Thymus (tissue), 14 donors: ENCODE data around the gene RAB35. TPM values are rescaled to one million over a fixed set of nuclear protein-coding genes. Genes with fewer than 3 reads are reported as not detected.

ENCODE experiments used
- DNase-seq, 9 donors: peaks; one replicate each; pipeline ENCODE4 v3.0.0-alpha.2; 2013; ENCODE audit warnings: low spot score in 9 of 9, low read depth in 6 of 9, missing footprints in 1 of 9
- H3K27ac ChIP-seq, 2 donors: one replicate each; pipeline ENCODE4 v1.5.1; 2013; ENCODE audit warnings: control low read depth in 1 of 2, low read depth in 1 of 2, low read length in 1 of 2, mild to moderate bottlenecking in 1 of 2, moderate library complexity in 1 of 2
- H3K27me3 ChIP-seq, 2 donors: one replicate each; pipeline ENCODE4 v1.5.1; 2013; ENCODE audit warnings: low read length in 1 of 2; ENCODE audit not compliant: control insufficient read depth in 2 of 2, insufficient read depth in 1 of 2
- H3K36me3 ChIP-seq, 2 donors: one replicate each; pipeline ENCODE4 v1.5.1; 2013; ENCODE audit warnings: low read length in 1 of 2, mild to moderate bottlenecking in 1 of 2, moderate library complexity in 1 of 2; ENCODE audit not compliant: control insufficient read depth in 2 of 2, insufficient read depth in 2 of 2
- H3K4me1 ChIP-seq, 2 donors: one replicate each; pipeline ENCODE4 v1.5.1; 2013; ENCODE audit warnings: low read length in 2 of 2; ENCODE audit not compliant: control insufficient read depth in 2 of 2, insufficient read depth in 2 of 2
- H3K4me3 ChIP-seq, 2 donors: one replicate each; pipeline ENCODE4 v1.5.1; 2013; ENCODE audit warnings: low read length in 2 of 2, control low read depth in 1 of 2, mild to moderate bottlenecking in 1 of 2
- H3K9me3 ChIP-seq, 2 donors: one replicate each; pipeline ENCODE4 v1.5.1; 2013; ENCODE audit warnings: low read length in 1 of 2, mild to moderate bottlenecking in 1 of 2; ENCODE audit not compliant: control insufficient read depth in 2 of 2, insufficient read depth in 1 of 2
- WGBS: extraction: QIAGEN DNeasy Blood & Tissue Kit; methylation state at CpG from one replicate; pipeline ENCODE4 v1.1.7; 2013; 5-methylcytosine and 5-hydroxymethylcytosine counted together
- long read RNA-seq, 10 donors: transcript quantifications; one replicate each; lab custom pipeline, GENCODE V29; 2026
- polyA plus RNA-seq: library from polyadenylated mRNA; stranded (reverse); fragments of 200-250 nt; gene quantifications from one replicate; pipeline ENCODE4 v1.2.3, GENCODE V29; 2013
- total RNA-seq: library from RNA; stranded (reverse); fragments of 120-200 nt; gene quantifications from one replicate; pipeline ENCODE4 v1.2.4, GENCODE V29; 2013
- donor health status: healthy.

RAB35 gene
- total RNA-seq (32.2 TPM), polyA plus RNA-seq (37.5 TPM)
- long read RNA-seq, donor 1, partial matches to known transcripts = 0 of 3 reads
- long read RNA-seq, donor 1, other reads (novel, unspliced or antisense) = 0 of 3 reads
- long read RNA-seq, donor 2 = 0 reads
- long read RNA-seq, donor 3, transcript RAB35-201 (6 exons, 2,945 nt) = major isoform, 38 of 76 reads
- long read RNA-seq, donor 3, partial matches to known transcripts = 37 of 76 reads
- long read RNA-seq, donor 3, other reads (novel, unspliced or antisense) = 0 of 76 reads
- long read RNA-seq, donor 4, transcript RAB35-201 (6 exons, 2,945 nt) = major isoform, 8 of 9 reads
- long read RNA-seq, donor 4, partial matches to known transcripts = 0 of 9 reads
- long read RNA-seq, donor 4, other reads (novel, unspliced or antisense) = 0 of 9 reads
- long read RNA-seq, donor 5, transcript RAB35-201 (6 exons, 2,945 nt) = major isoform, 20 of 36 reads
- long read RNA-seq, donor 5, partial matches to known transcripts = 16 of 36 reads
- long read RNA-seq, donor 5, other reads (novel, unspliced or antisense) = 0 of 36 reads
- long read RNA-seq, donor 6, transcript RAB35-201 (6 exons, 2,945 nt) = major isoform, 11 of 14 reads
- long read RNA-seq, donor 6, partial matches to known transcripts = 0 of 14 reads
- long read RNA-seq, donor 6, other reads (novel, unspliced or antisense) = 0 of 14 reads
- long read RNA-seq, donor 7, transcript RAB35-201 (6 exons, 2,945 nt) = major isoform, 8 of 15 reads
- long read RNA-seq, donor 7, partial matches to known transcripts = 6 of 15 reads
- long read RNA-seq, donor 7, other reads (novel, unspliced or antisense) = 0 of 15 reads
- long read RNA-seq, donor 8, transcript RAB35-201 (6 exons, 2,945 nt) = major isoform, 7 of 15 reads
- long read RNA-seq, donor 8, partial matches to known transcripts = 5 of 15 reads
- long read RNA-seq, donor 8, other reads (novel, unspliced or antisense) = 0 of 15 reads
- long read RNA-seq, donor 9, transcript RAB35-201 (6 exons, 2,945 nt) = major isoform, 8 of 10 reads
- long read RNA-seq, donor 9, partial matches to known transcripts = 0 of 10 reads
- long read RNA-seq, donor 9, other reads (novel, unspliced or antisense) = 0 of 10 reads
- long read RNA-seq, donor 10, transcript RAB35-201 (6 exons, 2,945 nt) = major isoform, 27 of 35 reads
- long read RNA-seq, donor 10, partial matches to known transcripts = 5 of 35 reads
- long read RNA-seq, donor 10, other reads (novel, unspliced or antisense) = 0 of 35 reads

- Histone ChIP-seq H3K36me3 (peaks cover 0 to 13% of the 10 kb centered on the region in 2 donors), H3K4me3 (peak within 1 kb of the TSS; percentile 91 to 94), H3K4me1 (peaks cover 26 to 30% of the 10 kb centered on the region in 2 donors), H3K27me3 (no peaks in the 10 kb centered on the region), H3K9me3 (no peaks in the 10 kb centered on the region), H3K27ac (peak within 1 kb of the TSS; percentile 96 to 98)
- DNase-seq = no peak
- under 1% methylated on average over 49 of the region's 50 CpGs for WGBS
Measured at GRCh38 chr12:120116441-120116791, at the start of gene RAB35. TSS of gene RAB35 (minus strand) at chr12:120116753. CDS start at chr12:120116650, 103 bp downstream.

- Histone ChIP-seq H3K4me3 (no peak overlapping the region), H3K4me1 (no peaks in the 10 kb centered on the region), H3K36me3 (peaks cover 70 to 74% of the 10 kb centered on the region in 2 donors), H3K27ac (no peak overlapping the region), H3K27me3 (no peaks in the 10 kb centered on the region), H3K9me3 (no peaks in the 10 kb centered on the region)
- no peak for DNase-seq
- 98% methylated on average over 11 of the region's 11 CpGs for WGBS
Measured at GRCh38 chr12:120164293-120164692, 47.7 kb upstream of the RAB35 start.

- Histone ChIP-seq H3K27me3 (no peaks in the 10 kb centered on the region), H3K36me3 (peaks cover 73 to 74% of the 10 kb centered on the region in 2 donors), H3K4me3 (no peak overlapping the region), H3K4me1 (no peaks in the 10 kb centered on the region), H3K27ac (no peak overlapping the region), H3K9me3 (no peaks in the 10 kb centered on the region)
- DNase-seq = no peak
- WGBS = 98% methylated on average over 8 of the region's 8 CpGs
Measured at GRCh38 chr12:120162763-120163162, 46.2 kb upstream of the RAB35 start.

- no peak for DNase-seq
- Histone ChIP-seq H3K9me3 (no peaks in the 10 kb centered on the region), H3K4me3 (no peak overlapping the region), H3K27me3 (no peaks in the 10 kb centered on the region), H3K27ac (no peak overlapping the region), H3K36me3 (peaks cover 77 to 79% of the 10 kb centered on the region in 2 donors), H3K4me1 (no peaks in the 10 kb centered on the region)
- 97% methylated on average over 11 of the region's 11 CpGs for WGBS
Measured at GRCh38 chr12:120161852-120162251, 45.3 kb upstream of the RAB35 start.

GRCh38 chr12:120159509-120160237, 43.1 kb upstream of the RAB35 start:
- 97% methylated on average over 12 of the region's 12 CpGs for WGBS
- Histone ChIP-seq H3K4me1 (no peaks in the 10 kb centered on the region), H3K9me3 (no peaks in the 10 kb centered on the region), H3K27me3 (no peaks in the 10 kb centered on the region), H3K4me3 (no peak overlapping the region), H3K27ac (no peak overlapping the region), H3K36me3 (peaks cover 92 to 96% of the 10 kb centered on the region in 2 donors)
- DNase-seq = no peak

GRCh38 chr12:120158351-120158750, 41.8 kb upstream of the RAB35 start:
- DNase-seq = no peak
- no peak overlapping the region for H3K27ac ChIP-seq
- 98% methylated on average over 10 of the region's 10 CpGs for WGBS

GRCh38 chr12:120157678-120158077, 41.1 kb upstream of the RAB35 start:
- Histone ChIP-seq H3K4me1 (no peaks in the 10 kb centered on the region), H3K36me3 (peaks cover 91 to 96% of the 10 kb centered on the region in 2 donors), H3K27ac (no peak overlapping the region), H3K9me3 (no peaks in the 10 kb centered on the region), H3K27me3 (no peaks in the 10 kb centered on the region), H3K4me3 (no peak overlapping the region)
- no peak for DNase-seq
- 98% methylated on average over 11 of the region's 11 CpGs for WGBS

More at GRCh38 chr12:120158351-120158750, 41.8 kb upstream of the RAB35 start:
- no peaks in the 10 kb centered on the region for H3K27me3 ChIP-seq
- H3K4me3 ChIP-seq = no peak overlapping the region
- H3K4me1 ChIP-seq = no peaks in the 10 kb centered on the region
- H3K9me3 ChIP-seq = no peaks in the 10 kb centered on the region
- peaks cover 92 to 96% of the 10 kb centered on the region in 2 donors for H3K36me3 ChIP-seq
